Large intestine (tissue), 3 donors: Measurements from ENCODE around the gene SYNE3. TPM values are rescaled to one million over a fixed set of nuclear protein-coding genes. Genes with fewer than 3 reads are reported as not detected.

Source experiments
- DNase-seq, 2 donors: peaks; one replicate each; pipeline versions ENCODE4 v3.0.0 to v3.0.0-alpha.2; 2013
- H3K27ac ChIP-seq: one replicate; pipeline ENCODE4 v1.5.1; 2013; ENCODE audit warnings: low read length
- H3K27me3 ChIP-seq: 2 replicates; pipeline ENCODE4 v1.6.1; 2013; ENCODE audit warnings: low read length; ENCODE audit not compliant: control insufficient read depth, insufficient read depth
- H3K36me3 ChIP-seq: 2 replicates; pipeline ENCODE4 v1.6.1; 2013; ENCODE audit warnings: low read length; ENCODE audit not compliant: control insufficient read depth, insufficient read depth
- H3K4me1 ChIP-seq: one replicate; pipeline ENCODE4 v1.6.1; 2013; ENCODE audit warnings: low read length; ENCODE audit not compliant: control insufficient read depth, insufficient read depth
- H3K4me3 ChIP-seq: one replicate; pipeline ENCODE4 v1.5.1; 2013; ENCODE audit warnings: low read length
- H3K9me3 ChIP-seq: one replicate; pipeline ENCODE4 v1.6.1; 2013; ENCODE audit warnings: mild to moderate bottlenecking, low read depth, low read length, moderate library complexity; ENCODE audit not compliant: control insufficient read depth
- WGBS: methylation state at CpG from one replicate; pipeline ENCODE4 v1.1.5; 2013; ENCODE audit warnings: low lambda C conversion rate; ENCODE audit not compliant: insufficient coverage; 5-methylcytosine and 5-hydroxymethylcytosine counted together
- polyA plus RNA-seq: library from polyadenylated mRNA; unstranded; fragments of 120-200 nt; gene quantifications from one replicate; pipeline ENCODE4 v1.2.1, GENCODE V29; 2013

Gene SYNE3
- polyA plus RNA-seq, 1 donor: 1.2 TPM

DNA sequence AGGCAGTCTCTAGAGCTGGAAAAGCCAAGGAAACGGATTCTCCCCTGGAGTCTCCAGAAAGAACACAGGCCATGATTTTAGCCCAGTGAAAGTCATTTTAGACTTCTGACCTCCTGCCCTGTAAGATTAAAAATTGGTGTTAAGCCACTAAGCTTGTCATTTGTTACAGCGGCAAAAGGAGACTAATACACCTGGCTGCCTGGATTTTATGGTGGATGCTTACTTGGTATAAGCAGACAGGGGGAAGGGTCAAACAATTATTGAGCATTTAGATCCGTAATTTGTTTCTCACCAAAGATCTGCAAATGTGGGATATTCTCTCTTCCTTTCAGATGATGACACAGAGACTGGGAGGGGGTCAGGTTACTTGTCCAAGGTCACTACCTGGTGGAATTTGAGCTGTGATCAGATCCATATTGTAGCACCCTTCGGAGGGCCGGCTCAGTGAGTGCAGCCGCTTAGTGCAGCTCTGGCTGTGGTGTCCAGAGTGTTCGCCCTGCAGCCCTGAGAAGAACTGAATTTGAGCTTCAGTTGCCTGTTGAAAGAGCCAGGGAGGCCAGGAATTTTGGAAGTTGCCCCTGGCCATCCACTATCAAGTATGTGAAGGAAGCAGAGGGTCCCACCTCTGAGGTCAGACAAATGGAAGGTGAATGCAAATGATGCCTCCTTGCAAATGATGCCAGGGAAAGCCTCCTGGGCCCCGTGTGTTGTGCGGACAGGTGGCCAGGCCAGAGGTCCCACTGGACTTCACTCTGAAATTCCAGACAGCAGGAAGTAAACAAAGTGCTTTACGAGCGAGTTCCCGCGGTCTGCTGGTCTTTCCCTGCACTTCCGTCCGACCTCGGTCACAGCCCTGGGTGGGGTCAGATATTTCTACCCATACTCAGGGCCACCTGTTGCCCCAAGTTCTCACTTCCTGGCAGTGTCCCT lies 33.5 kb upstream of the SYNE3 start:
- no peak overlapping the region for H3K27ac ChIP-seq
- H3K36me3 ChIP-seq: peaks cover 8% of the 10 kb centered on the region
- no peak overlapping the region for H3K4me3 ChIP-seq
- no CpG with 5 or more reads among the region's 16 CpGs for WGBS
- H3K9me3 ChIP-seq: no peaks in the 10 kb centered on the region
- H3K4me1 ChIP-seq: no peaks in the 10 kb centered on the region
- no peaks in the 10 kb centered on the region for H3K27me3 ChIP-seq
- DNase-seq: no peak

DNA sequence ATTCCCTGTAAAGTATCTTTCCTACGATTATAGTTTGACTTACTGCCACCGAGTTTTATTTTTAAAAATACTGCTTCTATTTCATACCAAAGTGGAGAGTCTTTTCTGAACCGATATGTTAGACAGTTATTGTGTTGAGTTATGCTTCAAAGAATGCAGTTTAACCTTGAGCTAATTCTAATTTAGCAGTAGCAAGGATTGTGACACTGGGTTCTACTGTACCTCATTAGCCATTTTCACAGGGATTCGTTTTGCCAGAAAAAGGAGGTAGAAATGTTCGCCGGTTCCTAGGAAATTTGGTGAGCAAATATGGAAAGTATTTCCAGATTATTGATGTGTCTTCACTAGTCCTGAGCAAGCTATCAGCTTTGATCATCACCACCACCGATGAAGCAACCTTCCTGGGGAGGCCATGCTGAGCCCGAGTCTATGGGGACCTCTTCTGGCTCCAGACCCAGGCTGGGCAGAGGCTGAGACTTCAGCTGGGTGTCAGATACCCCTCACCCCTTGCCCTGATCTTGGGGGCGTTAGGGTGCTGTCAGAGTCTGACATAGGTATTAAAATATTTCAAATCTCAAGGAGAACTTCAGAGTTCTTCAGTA lies 32.0 kb upstream of the SYNE3 start:
- Histone ChIP-seq H3K9me3 (no peaks in the 10 kb centered on the region), H3K4me3 (no peak overlapping the region), H3K27me3 (no peaks in the 10 kb centered on the region), H3K27ac (no peak overlapping the region), H3K4me1 (no peaks in the 10 kb centered on the region), H3K36me3 (peaks cover 17% of the 10 kb centered on the region)
- no peak for DNase-seq
- WGBS: 76% methylated on average over 2 of the region's 9 CpGs

DNA sequence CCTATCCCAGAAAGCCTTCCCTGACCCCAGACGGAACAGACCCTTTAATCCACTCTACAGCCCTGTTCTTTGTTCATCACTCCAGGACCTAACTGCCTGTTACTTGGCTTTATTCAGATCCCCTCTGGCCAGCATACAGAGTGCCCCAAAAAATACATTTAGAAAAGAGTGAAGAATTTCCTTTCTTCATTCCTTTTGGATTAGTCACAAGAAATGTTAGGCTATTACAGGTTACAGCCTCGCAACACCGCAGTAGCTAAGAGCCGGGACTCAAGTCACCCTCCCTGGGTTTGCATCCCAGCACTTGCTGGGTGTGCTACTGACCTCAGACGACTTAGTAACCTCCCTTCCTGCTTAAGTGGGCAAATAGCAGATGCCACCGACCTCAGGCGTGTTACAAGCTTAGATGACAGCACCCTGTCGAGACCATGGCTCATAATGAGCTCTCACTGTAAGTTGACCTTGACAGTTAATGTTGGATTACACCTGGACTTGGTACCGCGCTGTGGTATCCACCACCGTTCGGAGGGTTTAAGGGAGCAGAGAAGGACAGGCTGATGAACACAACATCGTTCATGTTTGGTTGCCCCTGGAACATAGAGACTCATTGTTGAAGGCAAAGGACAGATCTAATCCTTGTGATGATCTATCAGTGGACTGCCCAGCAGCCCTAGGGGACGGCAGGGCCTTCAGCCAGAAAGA lies 31.3 kb upstream of the SYNE3 start:
- Histone ChIP-seq H3K36me3 (peaks cover 17% of the 10 kb centered on the region), H3K9me3 (no peaks in the 10 kb centered on the region), H3K4me3 (no peak overlapping the region), H3K4me1 (no peaks in the 10 kb centered on the region), H3K27me3 (no peaks in the 10 kb centered on the region), H3K27ac (no peak overlapping the region)
- no peak for DNase-seq
- no CpG with 5 or more reads among the region's 14 CpGs for WGBS

DNA sequence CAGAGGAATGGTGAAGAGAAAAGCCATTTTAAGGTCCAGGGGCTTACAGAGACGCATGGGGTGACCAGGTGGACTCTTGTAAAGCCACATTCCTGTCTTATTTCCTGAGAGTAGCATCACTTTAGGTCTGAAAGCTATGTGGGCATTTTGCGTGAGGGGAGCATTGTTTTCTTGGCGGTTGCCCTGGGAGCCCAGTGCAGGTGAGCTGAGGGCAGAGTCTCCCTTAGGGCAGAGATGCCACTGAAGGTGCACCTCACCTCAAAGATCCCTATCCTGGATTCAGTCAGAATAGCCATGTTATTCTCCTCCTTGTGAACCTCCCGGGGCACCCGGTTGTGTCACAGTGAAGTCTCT lies 30.8 kb upstream of the SYNE3 start:
- Histone ChIP-seq H3K36me3 (peaks cover 17% of the 10 kb centered on the region), H3K4me3 (no peak overlapping the region), H3K27me3 (no peaks in the 10 kb centered on the region), H3K9me3 (no peaks in the 10 kb centered on the region), H3K27ac (no peak overlapping the region), H3K4me1 (no peaks in the 10 kb centered on the region)
- DNase-seq: no peak
- 94% methylated on average over 2 of the region's 5 CpGs for WGBS

DNA sequence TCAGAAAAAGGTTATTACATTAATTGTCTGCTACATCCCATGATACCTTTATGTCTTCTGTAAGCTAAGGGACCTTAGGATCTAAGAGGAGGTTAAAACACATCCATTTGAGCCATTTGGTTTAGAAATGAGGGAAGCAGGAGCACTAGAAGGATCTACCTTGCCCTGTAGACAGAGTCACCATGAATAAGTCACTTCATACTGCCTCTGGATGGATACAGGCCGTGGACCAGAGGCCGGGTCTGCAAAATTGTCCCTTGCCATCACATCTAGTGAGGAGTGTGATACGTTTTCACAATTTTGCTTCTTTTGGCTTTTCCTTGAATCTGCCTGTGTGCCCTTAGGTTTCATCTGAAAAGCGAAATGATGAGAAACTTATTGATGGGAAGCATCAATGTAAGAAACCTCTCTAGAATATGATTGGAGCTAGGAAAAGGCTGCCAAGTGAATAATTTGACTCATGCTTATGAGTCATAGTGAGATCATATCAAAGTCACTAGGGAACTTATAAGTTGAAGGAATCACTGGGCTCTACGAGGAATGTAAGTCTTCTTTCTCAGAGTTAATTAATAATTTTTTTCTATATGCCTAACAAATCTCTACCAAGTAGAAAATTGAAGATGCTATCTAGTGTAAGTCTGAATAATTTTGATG lies 29.2 kb upstream of the SYNE3 start:
- DNase-seq: no peak
- H3K4me3 ChIP-seq: no peak overlapping the region
- H3K9me3 ChIP-seq: no peaks in the 10 kb centered on the region
- no peaks in the 10 kb centered on the region for H3K4me1 ChIP-seq
- peaks cover 17% of the 10 kb centered on the region for H3K36me3 ChIP-seq
- no peak overlapping the region for H3K27ac ChIP-seq
- no peaks in the 10 kb centered on the region for H3K27me3 ChIP-seq
- no CpG with 5 or more reads among the region's 5 CpGs for WGBS

DNA sequence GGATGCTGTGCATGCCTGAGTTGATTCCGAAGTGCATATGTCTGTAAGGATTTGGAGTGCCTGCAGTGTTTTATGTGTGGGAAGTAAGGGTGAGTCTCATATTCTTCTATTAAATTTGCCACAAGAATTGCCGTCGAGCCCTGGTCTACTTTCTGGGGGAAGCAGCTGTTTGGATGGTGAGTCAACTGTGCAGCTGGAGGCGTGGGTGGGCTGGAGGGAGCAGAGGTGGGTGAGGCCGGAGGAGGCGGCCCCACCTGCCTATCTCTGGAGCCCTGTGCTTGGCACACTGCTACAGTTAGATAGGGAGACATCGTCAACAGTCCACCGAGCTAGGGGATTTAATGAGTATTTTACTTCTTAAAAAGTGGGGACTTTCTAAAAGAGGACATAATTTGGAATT lies 28.1 kb upstream of the SYNE3 start:
- 100% methylated on average over 2 of the region's 8 CpGs for WGBS
- no peaks in the 10 kb centered on the region for H3K27me3 ChIP-seq
- no peak overlapping the region for H3K4me3 ChIP-seq
- H3K36me3 ChIP-seq: peaks cover 17% of the 10 kb centered on the region
- no peak for DNase-seq
- H3K9me3 ChIP-seq: no peaks in the 10 kb centered on the region
- H3K4me1 ChIP-seq: no peaks in the 10 kb centered on the region
- no peak overlapping the region for H3K27ac ChIP-seq

DNA sequence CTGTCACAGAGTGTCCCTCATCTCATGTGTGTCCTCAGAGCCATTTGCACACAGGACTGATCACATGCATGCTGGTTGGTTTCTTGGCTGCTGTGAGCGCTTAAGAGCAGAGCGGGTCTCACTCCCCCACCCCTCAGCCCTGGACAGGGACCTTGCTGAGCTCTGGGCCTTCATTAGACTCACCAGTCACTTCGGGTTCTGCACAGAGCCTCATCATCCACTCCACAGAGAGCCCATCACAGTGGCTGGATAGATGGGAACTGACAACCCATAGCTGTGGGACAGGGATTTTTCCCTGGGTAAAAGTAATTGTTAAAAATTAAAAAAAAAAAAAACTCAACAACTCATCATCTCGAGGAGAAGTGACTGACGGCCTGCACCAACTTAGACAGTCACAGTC lies 26.6 kb upstream of the SYNE3 start:
- H3K4me3 ChIP-seq: no peak overlapping the region
- no peaks in the 10 kb centered on the region for H3K9me3 ChIP-seq
- no peak overlapping the region for H3K27ac ChIP-seq
- no peaks in the 10 kb centered on the region for H3K27me3 ChIP-seq
- no peaks in the 10 kb centered on the region for H3K4me1 ChIP-seq
- WGBS: no CpG with 5 or more reads among the region's 5 CpGs
- H3K36me3 ChIP-seq: peaks cover 17% of the 10 kb centered on the region
- DNase-seq: no peak

DNA sequence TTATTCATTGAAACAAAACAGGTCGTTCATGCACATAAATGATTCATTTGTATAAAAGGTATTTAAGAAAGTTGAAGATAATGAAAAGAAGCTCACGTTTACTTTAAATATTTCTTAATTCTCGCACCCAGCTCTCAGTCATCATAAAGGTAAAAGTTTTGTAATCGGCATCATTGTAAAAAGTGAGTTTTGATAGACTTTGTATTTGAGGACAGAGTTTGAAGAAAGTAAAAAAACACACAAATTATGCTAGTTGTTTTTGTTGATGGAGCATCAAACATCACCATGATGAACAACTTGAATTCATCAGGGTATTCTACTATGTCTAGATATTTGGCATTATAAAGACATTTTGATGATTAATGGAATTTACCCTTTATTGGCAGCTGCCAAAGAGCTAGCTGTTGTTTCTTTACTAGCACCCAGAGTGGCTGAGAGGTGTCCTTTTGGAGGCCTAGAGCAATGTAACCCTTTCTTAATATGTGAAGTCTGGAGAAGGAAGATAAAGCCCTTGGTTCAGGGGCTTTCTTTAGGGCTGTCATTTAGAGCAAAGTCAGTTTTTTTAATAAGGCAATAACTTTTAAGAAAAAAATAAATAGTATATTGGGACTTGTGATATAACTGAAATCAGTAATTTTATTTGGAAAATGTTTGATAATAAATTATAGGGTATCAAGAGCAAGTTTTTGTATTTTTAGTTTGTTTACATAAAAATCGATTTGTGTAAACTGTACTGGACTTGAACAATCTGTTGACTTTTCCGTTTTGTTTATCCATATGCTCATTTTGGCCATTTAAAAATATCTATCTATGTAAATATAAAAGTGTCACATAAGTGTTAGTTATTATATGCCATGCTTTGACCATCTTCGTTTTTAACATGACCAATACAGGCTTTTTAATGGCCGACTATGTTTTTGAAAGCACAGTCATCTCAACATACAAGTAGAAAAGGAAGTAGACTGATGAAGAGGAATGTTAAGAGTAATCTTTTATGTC lies 25.8 kb upstream of the SYNE3 start:
- H3K4me3 ChIP-seq: no peak overlapping the region
- WGBS: 100% methylated on average over 3 of the region's 8 CpGs
- H3K27me3 ChIP-seq: no peaks in the 10 kb centered on the region
- H3K4me1 ChIP-seq: no peaks in the 10 kb centered on the region
- H3K9me3 ChIP-seq: no peaks in the 10 kb centered on the region
- peaks cover 17% of the 10 kb centered on the region for H3K36me3 ChIP-seq
- H3K27ac ChIP-seq: no peak overlapping the region
- DNase-seq: no peak

DNA sequence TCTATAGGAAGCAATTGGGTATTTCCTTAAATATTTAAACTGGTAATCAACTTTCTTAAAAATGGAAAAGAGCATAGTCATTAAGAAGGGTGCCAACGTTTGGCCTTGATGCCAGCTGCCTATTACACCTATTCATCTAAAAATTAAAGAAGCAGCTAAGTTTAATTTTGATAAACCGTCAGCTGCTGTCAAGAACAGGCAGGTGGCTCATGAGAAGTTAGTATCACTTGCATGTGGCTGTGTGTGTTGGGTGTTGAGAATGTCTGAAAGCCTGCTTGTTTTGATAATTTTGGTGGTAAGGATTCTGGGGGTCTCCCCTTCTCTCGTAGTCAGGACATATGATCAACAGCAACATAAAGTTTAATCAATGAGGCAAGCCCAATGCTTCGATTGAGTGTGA lies 24.9 kb upstream of the SYNE3 start:
- Histone ChIP-seq H3K27ac (no peak overlapping the region), H3K9me3 (no peaks in the 10 kb centered on the region), H3K27me3 (no peaks in the 10 kb centered on the region), H3K4me3 (no peak overlapping the region), H3K36me3 (peaks cover 17% of the 10 kb centered on the region), H3K4me1 (peaks cover under 1% of the 10 kb centered on the region)
- no peak for DNase-seq
- 100% methylated on average over 1 of the region's 4 CpGs for WGBS
